ENCODE results near the gene CCDC68. TPM values are rescaled to one million over a fixed set of nuclear protein-coding genes. Genes with fewer than 3 reads are reported as not detected.
A peak's percentile ranks its signal among the peaks of the same experiment; 100 is the strongest.

CCDC68 gene
- total and polyA plus RNA-seq, 2 of the 4 experiments (the other 2 are of a cell fraction), result 0.46 to 0.54 TPM

DNA sequence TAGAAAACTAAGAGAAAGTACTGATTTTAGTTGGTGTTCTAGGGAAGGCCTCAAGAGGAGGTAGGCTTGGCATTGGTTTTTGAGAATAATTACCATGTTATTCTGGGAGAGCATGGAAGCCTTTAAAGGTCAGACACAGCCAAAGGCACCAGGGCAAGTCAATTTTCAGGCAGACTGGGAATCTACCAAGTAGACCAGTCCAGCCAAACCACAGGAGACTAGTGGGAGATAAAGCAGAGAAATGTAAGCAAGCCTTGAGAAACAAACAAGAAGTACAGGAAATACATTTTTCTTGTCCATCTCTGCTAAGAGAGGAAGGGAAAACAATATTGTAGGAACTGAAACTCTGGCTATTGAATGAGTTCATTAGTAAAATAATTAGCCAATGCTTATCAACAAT is 5.5 kb upstream of the CCDC68 start:
- no peaks in the 10 kb centered on the region; a peak in 1 of 4 replicates for H3K79me1 ChIP-seq (ENCODE audit: low read depth in 1 of 2, low read length in 2 of 2)
- H4K91ac ChIP-seq (ENCODE audit: insufficient read depth, low read depth, low read length), result peak overlapping the region; percentile 8; the same call in 1 of the 2 replicates
- no peak overlapping the region for H3K9ac ChIP-seq (ENCODE audit: low read depth, low read length)
- ATAC-seq (ENCODE audit: low read depth), result no peak
- BruUV-seq (replicated peaks), result no TSS peak
- no peak overlapping the region for H3K18ac ChIP-seq (ENCODE audit: low read depth, low read length)
- TF ChIP-seq RCOR1 (IDR thresholded peaks at IDR 0.05; ENCODE audit: insufficient replicate concordance, low read length), result no peak
- TF ChIP-seq, protein P1, sequence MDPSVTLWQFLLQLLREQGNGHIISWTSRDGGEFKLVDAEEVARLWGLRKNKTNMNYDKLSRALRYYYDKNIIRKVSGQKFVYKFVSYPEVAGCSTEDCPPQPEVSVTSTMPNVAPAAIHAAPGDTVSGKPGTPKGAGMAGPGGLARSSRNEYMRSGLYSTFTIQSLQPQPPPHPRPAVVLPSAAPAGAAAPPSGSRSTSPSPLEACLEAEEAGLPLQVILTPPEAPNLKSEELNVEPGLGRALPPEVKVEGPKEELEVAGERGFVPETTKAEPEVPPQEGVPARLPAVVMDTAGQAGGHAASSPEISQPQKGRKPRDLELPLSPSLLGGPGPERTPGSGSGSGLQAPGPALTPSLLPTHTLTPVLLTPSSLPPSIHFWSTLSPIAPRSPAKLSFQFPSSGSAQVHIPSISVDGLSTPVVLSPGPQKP (IDR thresholded peaks at IDR 0.05; ENCODE audit: borderline replicate concordance, low read depth, low read length), result no peak
- TF ChIP-seq CEBPB (IDR thresholded peaks at IDR 0.05; ENCODE audit: low read depth, low read length), result no peak
- TF ChIP-seq CHD1 (IDR thresholded peaks at IDR 0.05; ENCODE audit: low read depth, low read length), result no peak
- TF ChIP-seq MAZ (IDR thresholded peaks at IDR 0.05; ENCODE audit: borderline replicate concordance, low read depth, low read length), result no peak
- TF ChIP-seq FOS (IDR thresholded peaks at IDR 0.05; ENCODE audit: low read depth, low read length), result no peak
- TF ChIP-seq, protein P2, sequence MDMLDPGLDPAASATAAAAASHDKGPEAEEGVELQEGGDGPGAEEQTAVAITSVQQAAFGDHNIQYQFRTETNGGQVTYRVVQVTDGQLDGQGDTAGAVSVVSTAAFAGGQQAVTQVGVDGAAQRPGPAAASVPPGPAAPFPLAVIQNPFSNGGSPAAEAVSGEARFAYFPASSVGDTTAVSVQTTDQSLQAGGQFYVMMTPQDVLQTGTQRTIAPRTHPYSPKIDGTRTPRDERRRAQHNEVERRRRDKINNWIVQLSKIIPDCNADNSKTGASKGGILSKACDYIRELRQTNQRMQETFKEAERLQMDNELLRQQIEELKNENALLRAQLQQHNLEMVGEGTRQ (IDR thresholded peaks at IDR 0.05; ENCODE audit: low read depth, low read length), result no peak
- TF ChIP-seq BHLHE40 (IDR thresholded peaks at IDR 0.05; ENCODE audit: low read depth, low read length), result no peak
- no peak for TF ChIP-seq SMC3 (IDR thresholded peaks at IDR 0.05; ENCODE audit: low read depth, low read length)
- no peak for TF ChIP-seq MXI1 (IDR thresholded peaks at IDR 0.05; ENCODE audit: borderline replicate concordance, low read depth, low read length)
- TF ChIP-seq CTCF (conservative IDR thresholded peaks at IDR 0.05; ENCODE audit: low read depth, low read length), result no peak
- no peak for TF ChIP-seq POLR2A (IDR thresholded peaks at IDR 0.05; ENCODE audit: low read depth, low read length)
- no peak for TF ChIP-seq NFE2L2 (IDR thresholded peaks at IDR 0.05; ENCODE audit: low read depth, low read length)
- TF ChIP-seq RAD21 (IDR thresholded peaks at IDR 0.05; ENCODE audit: low read length), result no peak
- TF ChIP-seq RFX5 (IDR thresholded peaks at IDR 0.05; ENCODE audit: low read depth, low read length), result no peak
- no peak for TF ChIP-seq MAFK (IDR thresholded peaks at IDR 0.05; ENCODE audit: low read depth, low read length)
- ChIA-PET POLR2A (ENCODE audit: unreplicated experiment) (no interaction called here), CTCF (interaction anchor here (1.3 kb wide), 1 partner anchor 18 kb away, joined by 6 read pairs; no protein-coding TSS in a partner anchor)
- DNase-seq, result peak; percentile 29
- no peak overlapping the region for H3K23ac ChIP-seq (ENCODE audit: low read depth, low read length)
- H3K4me3 ChIP-seq (ENCODE audit: insufficient read depth, low read depth, low read length), result no peak overlapping the region
- no peak overlapping the region for H3K27ac ChIP-seq (ENCODE audit: insufficient read depth, low read length)
- no peaks in the 10 kb centered on the region for H3K27me3 ChIP-seq (ENCODE audit: control insufficient read depth, insufficient read depth, low read length)
- H3K36me3 ChIP-seq (ENCODE audit: control insufficient read depth, insufficient read depth, low read length), result no peaks in the 10 kb centered on the region
- H2AK9ac ChIP-seq (replicated peaks; ENCODE audit: low read depth, low read length, poor library complexity), result no peak overlapping the region
- H4K20me1 ChIP-seq (ENCODE audit: insufficient read depth, low read length), result no peaks in the 10 kb centered on the region
- H3K4me2 ChIP-seq (ENCODE audit: low read depth, low read length), result no peak overlapping the region
- peaks cover 9% of the 10 kb centered on the region for H3K9me1 ChIP-seq (ENCODE audit: insufficient read depth, low read length)
- peak overlapping the region; percentile 70 for H2BK120ac ChIP-seq (ENCODE audit: low read depth, low read length)
- H3K4ac ChIP-seq (ENCODE audit: low read depth, low read length), result peak overlapping the region; percentile 46; the same call in 1 of the 2 replicates
- no peak overlapping the region for H3K56ac ChIP-seq (ENCODE audit: extremely low read depth, insufficient read depth, low read length)
- no peak overlapping the region for H4K8ac ChIP-seq (ENCODE audit: low read depth in 2 of 2, low read length in 2 of 2)
- H3K14ac ChIP-seq (replicated peaks; ENCODE audit: low read depth, low read length), result 0 out of 2 replicates have a peak overlapping the region, but pooled peaks have one; percentile 12
- dilution Hi-C loops (cut with HindIII; ENCODE audit: low sequenced_read_pairs, unreplicated experiment) (no loop called here), intact Hi-C loops (cut with micrococcal nuclease) (loop anchor here (5.0 kb wide), 1 partner anchor 187 kb away; no protein-coding TSS in a partner anchor), in situ Hi-C loops (cut with MboI; ENCODE audit: low sequenced_read_pairs) (loop anchor here (5.0 kb wide), 1 partner anchor 187 kb away; no protein-coding TSS in a partner anchor)
- H3K4me1 ChIP-seq (ENCODE audit: control insufficient read depth, insufficient read depth, low read length), result peaks cover 15% of the 10 kb centered on the region
- no peak overlapping the region for H2BK15ac ChIP-seq (ENCODE audit: low read depth, low read length)
- no peak overlapping the region for H2AFZ ChIP-seq (replicated peaks; ENCODE audit: low read length, poor library complexity)
- no peak overlapping the region for H2AK5ac ChIP-seq (ENCODE audit: low read depth, low read length)
- H2BK5ac ChIP-seq (ENCODE audit: low read depth, low read length, poor library complexity, severe bottlenecking), result no peak overlapping the region
- peaks cover 3% of the 10 kb centered on the region; the same call in 1 of the 2 replicates for H3K9me3 ChIP-seq (ENCODE audit: control insufficient read depth, insufficient read depth, low read length)
- no peak overlapping the region for H4K5ac ChIP-seq (ENCODE audit: low read depth, low read length)
- H2BK20ac ChIP-seq (ENCODE audit: low read depth, low read length), result peak overlapping the region; percentile 13; the same call in 1 of the 2 replicates

Measured in IMR-90 (cell line).